GM12865 (cell line): Measurements from ENCODE around the gene GPR42.

ENCODE experiments used
- DNase-seq: peaks from one replicate; pipeline ENCODE4 v3.0.0; 2010; ENCODE audit warnings: low read depth
- H3K4me3 ChIP-seq: 2 replicates; pipeline ENCODE4 v1.5.1; 2011; ENCODE audit warnings: mild to moderate bottlenecking, low read depth, low read length, control low read depth
- TF ChIP-seq, protein P1 (sequence below): IDR thresholded peaks from 2 replicates; pipeline ENCODE4 v1.5.1; 2011; ENCODE audit warnings: low read length, control low read depth, low read depth, inconsistent platforms; ENCODE audit not compliant: insufficient read depth; ENCODE audit errors: missing control alignments

The GPR42 gene

DNA sequence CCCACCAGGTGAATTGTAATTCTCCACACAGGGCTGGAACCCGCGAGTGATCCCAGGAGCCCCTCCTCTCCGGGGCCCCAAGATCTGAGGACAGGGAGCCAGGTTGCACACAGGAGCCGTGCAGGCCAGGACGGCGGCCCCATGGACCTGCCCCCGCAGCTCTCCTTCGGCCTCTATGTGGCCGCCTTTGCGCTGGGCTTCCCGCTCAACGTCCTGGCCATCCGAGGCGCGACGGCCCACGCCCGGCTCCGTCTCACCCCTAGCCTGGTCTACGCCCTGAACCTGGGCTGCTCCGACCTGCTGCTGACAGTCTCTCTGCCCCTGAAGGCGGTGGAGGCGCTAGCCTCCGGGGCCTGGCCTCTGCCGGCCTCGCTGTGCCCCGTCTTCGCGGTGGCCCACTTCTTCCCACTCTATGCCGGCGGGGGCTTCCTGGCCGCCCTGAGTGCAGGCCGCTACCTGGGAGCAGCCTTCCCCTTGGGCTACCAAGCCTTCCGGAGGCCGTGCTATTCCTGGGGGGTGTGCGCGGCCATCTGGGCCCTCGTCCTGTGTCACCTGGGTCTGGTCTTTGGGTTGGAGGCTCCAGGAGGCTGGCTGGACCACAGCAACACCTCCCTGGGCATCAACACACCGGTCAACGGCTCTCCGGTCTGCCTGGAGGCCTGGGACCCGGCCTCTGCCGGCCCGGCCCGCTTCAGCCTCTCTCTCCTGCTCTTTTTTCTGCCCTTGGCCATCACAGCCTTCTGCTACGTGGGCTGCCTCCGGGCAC lies 19.3 kb upstream of the GPR42 start:
- no peak for DNase-seq
- H3K4me3 ChIP-seq = no peak overlapping the region
- TF ChIP-seq, protein P1, sequence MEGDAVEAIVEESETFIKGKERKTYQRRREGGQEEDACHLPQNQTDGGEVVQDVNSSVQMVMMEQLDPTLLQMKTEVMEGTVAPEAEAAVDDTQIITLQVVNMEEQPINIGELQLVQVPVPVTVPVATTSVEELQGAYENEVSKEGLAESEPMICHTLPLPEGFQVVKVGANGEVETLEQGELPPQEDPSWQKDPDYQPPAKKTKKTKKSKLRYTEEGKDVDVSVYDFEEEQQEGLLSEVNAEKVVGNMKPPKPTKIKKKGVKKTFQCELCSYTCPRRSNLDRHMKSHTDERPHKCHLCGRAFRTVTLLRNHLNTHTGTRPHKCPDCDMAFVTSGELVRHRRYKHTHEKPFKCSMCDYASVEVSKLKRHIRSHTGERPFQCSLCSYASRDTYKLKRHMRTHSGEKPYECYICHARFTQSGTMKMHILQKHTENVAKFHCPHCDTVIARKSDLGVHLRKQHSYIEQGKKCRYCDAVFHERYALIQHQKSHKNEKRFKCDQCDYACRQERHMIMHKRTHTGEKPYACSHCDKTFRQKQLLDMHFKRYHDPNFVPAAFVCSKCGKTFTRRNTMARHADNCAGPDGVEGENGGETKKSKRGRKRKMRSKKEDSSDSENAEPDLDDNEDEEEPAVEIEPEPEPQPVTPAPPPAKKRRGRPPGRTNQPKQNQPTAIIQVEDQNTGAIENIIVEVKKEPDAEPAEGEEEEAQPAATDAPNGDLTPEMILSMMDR = no peak

DNA sequence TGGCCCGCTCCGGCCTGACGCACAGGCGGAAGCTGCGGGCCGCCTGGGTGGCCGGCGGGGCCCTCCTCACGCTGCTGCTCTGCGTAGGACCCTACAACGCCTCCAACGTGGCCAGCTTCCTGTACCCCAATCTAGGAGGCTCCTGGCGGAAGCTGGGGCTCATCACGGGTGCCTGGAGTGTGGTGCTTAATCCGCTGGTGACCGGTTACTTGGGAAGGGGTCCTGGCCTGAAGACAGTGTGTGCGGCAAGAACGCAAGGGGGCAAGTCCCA lies 18.8 kb upstream of the GPR42 start:
- TF ChIP-seq, protein P1 = no peak
- DNase-seq = peak; percentile 2
- no peak overlapping the region for H3K4me3 ChIP-seq

DNA sequence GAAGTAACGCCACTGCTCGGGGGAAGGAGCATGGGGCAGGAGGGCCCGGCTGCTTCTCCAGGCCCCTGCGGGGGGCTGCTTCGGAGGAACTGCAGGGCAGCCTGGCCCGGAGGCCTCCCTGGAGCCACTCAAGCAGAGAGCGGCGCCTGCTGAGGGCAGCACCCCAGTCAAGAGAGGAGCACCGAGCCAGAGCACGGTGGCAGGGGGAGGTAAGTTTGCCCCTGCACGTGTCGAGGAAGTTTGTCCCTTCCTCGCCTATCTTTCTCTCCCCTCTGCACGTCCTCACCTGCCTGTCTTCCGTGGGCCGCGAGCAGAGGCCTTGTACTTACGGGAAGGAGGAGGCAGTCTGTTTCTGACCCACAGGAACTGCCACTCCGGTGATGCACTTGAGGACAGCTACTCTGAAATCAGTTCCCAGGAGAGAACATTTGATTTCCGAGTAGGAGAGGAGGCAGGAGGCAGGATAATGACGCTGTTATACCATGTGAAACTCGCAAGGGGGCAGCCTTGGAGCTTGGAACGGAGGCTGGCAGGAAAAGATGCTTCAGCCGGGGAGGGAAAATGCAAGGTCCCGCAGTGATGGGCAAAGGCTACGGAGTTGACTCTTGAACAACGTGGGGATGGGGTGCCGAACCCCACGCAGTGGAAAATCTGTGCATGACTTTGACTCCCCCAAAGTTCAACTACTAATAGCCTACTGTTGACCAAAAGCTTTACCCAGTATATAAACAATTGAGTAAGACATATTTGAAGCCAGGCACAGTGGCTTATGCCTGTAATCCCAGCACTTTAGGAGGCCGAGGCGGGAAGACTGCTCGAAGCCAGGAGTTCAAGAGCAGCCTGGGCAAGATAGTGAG lies 18.2 kb upstream of the GPR42 start:
- TF ChIP-seq, protein P1 = peak; percentile 82
- peak; percentile 88 for DNase-seq
- H3K4me3 ChIP-seq = no peak overlapping the region

DNA sequence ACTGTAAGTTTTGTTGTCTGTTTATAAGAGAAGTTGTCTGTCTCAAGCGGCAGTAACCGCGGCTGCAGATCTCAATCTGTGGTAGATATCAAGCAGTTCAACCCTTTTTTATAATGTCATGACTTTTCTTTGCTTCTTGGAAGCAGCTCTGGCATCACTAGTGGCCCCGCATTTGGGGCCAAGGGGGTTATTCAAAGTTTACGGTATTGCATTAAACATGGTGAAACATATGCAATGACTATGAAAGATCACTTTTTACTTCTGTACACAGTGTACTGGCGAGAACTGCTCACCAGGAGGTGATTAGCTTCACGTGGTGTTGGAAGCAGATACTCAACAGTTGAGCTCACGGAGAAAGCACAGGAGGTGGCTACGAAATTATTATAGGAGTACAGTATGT lies 17.2 kb upstream of the GPR42 start:
- DNase-seq = no peak
- no peak overlapping the region for H3K4me3 ChIP-seq
- TF ChIP-seq, protein P1 = no peak

DNA sequence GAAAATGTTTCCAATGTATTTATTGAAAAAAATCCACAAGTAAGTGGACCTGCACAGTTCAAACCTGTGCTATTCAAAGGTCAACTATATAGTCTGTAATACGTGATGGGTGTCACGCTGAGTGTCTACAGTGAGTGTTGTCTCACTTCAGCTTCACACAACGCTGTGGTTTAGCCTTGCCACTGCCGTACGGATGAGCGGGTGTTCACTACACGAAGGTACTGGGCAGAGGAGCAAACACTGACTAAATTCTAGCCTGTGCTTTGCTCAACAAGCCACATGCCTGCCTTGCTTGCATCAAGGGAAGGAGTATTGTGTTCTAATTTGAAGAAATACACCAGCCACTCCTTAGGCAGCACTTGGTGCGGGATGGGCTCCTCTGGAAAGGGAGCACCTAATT lies 16.0 kb upstream of the GPR42 start:
- DNase-seq = no peak
- TF ChIP-seq, protein P1 = no peak
- no peak overlapping the region for H3K4me3 ChIP-seq

DNA sequence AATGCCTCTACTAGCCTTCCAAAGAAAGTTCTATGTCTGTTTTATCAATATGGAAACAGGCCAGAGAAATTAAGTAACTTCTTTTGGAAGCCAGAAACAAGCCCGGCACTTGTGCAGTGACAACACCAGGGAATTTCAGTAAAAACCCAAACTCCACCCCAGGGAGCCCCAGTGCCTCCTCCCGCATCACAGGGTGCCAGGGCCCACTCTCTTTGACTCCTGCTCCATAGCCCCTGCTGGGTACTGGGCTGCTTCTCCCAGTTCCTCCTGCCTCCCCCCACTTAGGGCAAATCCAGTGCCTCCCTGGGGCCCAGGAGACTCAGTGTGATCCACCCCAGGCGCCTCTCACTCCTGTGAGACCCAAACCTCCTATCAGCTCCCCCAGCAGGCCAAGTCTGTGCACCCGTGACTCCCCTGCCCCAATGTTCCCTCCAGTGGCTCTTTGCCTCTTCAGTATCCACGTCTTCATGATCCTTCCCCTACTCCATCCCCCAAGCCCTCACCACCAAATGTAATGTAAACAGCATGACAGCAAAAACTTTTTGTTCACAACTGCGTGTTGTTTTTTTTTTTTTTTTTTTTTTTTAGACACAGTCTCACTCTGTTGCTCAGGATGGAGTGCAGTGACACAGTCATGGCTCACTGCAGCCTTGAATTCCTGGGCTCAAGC lies 14.9 kb upstream of the GPR42 start:
- no peak for DNase-seq
- no peak overlapping the region for H3K4me3 ChIP-seq
- TF ChIP-seq, protein P1 = no peak
